HG03558 (cell line): ENCODE measurements around the gene SPRR2G.
"Not testable (repeated sequence)": the region's sequence is repeated elsewhere in the genome, so short reads cannot be mapped to it uniquely, and the experiment has no call there.

ENCODE experiments used
- ATAC-seq: cut with Tn5 transposase; IDR thresholded peaks from one replicate; pipeline ENCODE4 v1.9.1; 2021; ENCODE audit warnings: moderate number of reproducible peaks; ENCODE audit not compliant: unreplicated experiment; ENCODE audit errors: extremely low read depth

SPRR2G gene

GRCh38 chr1:153150846-153151245, at the start of gene SPRR2G:
TSS of gene SPRR2G (minus strand) at chr1:153150890. CDS start at chr1:153150110, 780 bp downstream.
- no peak for ATAC-seq

GRCh38 chr1:153195216-153195615, 44.5 kb upstream of the SPRR2G start:
- no peak for ATAC-seq

GRCh38 chr1:153194331-153195050, 43.8 kb upstream of the SPRR2G start:
- no peak for ATAC-seq

- ATAC-seq, result no peak
Measured at GRCh38 chr1:153192697-153193096, 42.0 kb upstream of the SPRR2G start.

- no peak for ATAC-seq
Measured at GRCh38 chr1:153190373-153190772, 39.7 kb upstream of the SPRR2G start.

- ATAC-seq, result not testable (repeated sequence)
Measured at GRCh38 chr1:153188301-153188700, 37.6 kb upstream of the SPRR2G start.

- no peak for ATAC-seq
Measured at GRCh38 chr1:153180556-153180955, 29.9 kb upstream of the SPRR2G start.

GRCh38 chr1:153178922-153179321, 28.2 kb upstream of the SPRR2G start:
- no peak for ATAC-seq

GRCh38 chr1:153174624-153175023, 23.9 kb upstream of the SPRR2G start:
- no peak for ATAC-seq

GRCh38 chr1:153168686-153169085, 18.0 kb upstream of the SPRR2G start:
- ATAC-seq, result no peak

GRCh38 chr1:153155541-153155940, 4.9 kb upstream of the SPRR2G start:
- ATAC-seq, result no peak

GRCh38 chr1:153152481-153152880, 1.8 kb upstream of the SPRR2G start:
- ATAC-seq, result no peak

- no peak for ATAC-seq
Measured at GRCh38 chr1:153141377-153141776, 9.3 kb downstream of the SPRR2G start.

GRCh38 chr1:153140484-153140883, 10.2 kb downstream of the SPRR2G start:
- ATAC-seq, result no peak

GRCh38 chr1:153133743-153134142, 16.9 kb downstream of the SPRR2G start:
- ATAC-seq, result no peak

- ATAC-seq, result no peak
Measured at GRCh38 chr1:153133267-153133666, 17.4 kb downstream of the SPRR2G start.

GRCh38 chr1:153128688-153129087, 22.0 kb downstream of the SPRR2G start:
- not testable (repeated sequence) for ATAC-seq

GRCh38 chr1:153127296-153127695, 23.4 kb downstream of the SPRR2G start:
- ATAC-seq, result no peak

GRCh38 chr1:153125536-153125935, 25.2 kb downstream of the SPRR2G start:
- ATAC-seq, result no peak

GRCh38 chr1:153123793-153124192, 26.9 kb downstream of the SPRR2G start:
- not testable (repeated sequence) for ATAC-seq

- no peak for ATAC-seq
Measured at GRCh38 chr1:153122831-153123421, 27.8 kb downstream of the SPRR2G start.

GRCh38 chr1:153120945-153121344, 29.7 kb downstream of the SPRR2G start:
- ATAC-seq, result no peak
